IMR-90 (cell line): ENCODE data around the gene CDS2. TPM values are rescaled to one million over a fixed set of nuclear protein-coding genes. Genes with fewer than 3 reads are reported as not detected.

Source experiments
- ATAC-seq: fragments of 200-7000 bp; cut with Tn5 transposase; 2 replicates; pipeline ENCODE4 v1.9.1; 2020; ENCODE audit warnings: low read depth, mild to moderate bottlenecking, moderate library complexity
- BruUV-seq: library from RNA; stranded (reverse); fragments of 400-500 nt; replicated peaks from 2 replicates; lab custom pipeline; 2021; lab: Mats Ljungman, UMichigan
- CTCF ChIA-PET: fragments of 300-600 bp; formaldehyde crosslinking; extraction: SDS; loops from one replicate; lab custom pipeline; 2021; ENCODE audit warnings: antibody characterized with exemption; lab: Yijun Ruan, JAX
- POLR2A ChIA-PET: fragments of 300-600 bp; sonication (Branson Sonifier 250); formaldehyde crosslinking; loops from one replicate; lab custom pipeline; 2022; ENCODE audit warnings: antibody characterized with exemption; ENCODE audit not compliant: unreplicated experiment; lab: Charles Lee
- DNase-seq: peaks from one replicate; pipeline ENCODE4 v3.0.0; 2013
- H2AFZ ChIP-seq: replicated peaks from 2 replicates; pipeline ENCODE3; 2013; ENCODE audit warnings: low read length, mild to moderate bottlenecking; ENCODE audit not compliant: poor library complexity
- H2AK5ac ChIP-seq: 2 replicates; pipeline ENCODE4 v1.6.1; 2013; ENCODE audit warnings: low read depth, low read length, inconsistent platforms
- H2AK9ac ChIP-seq: replicated peaks from 2 replicates; pipeline ENCODE3; 2013; ENCODE audit warnings: mild to moderate bottlenecking, low read depth, low read length, moderate library complexity; ENCODE audit not compliant: poor library complexity
- H2BK120ac ChIP-seq: 2 replicates; pipeline ENCODE4 v1.6.1; 2013; ENCODE audit warnings: low read depth, low read length, inconsistent platforms
- H2BK15ac ChIP-seq: 3 replicates; pipeline ENCODE4 v1.6.1; 2013; ENCODE audit warnings: low read depth, low read length, inconsistent platforms
- H2BK20ac ChIP-seq: 2 replicates; pipeline ENCODE4 v1.6.1; 2013; ENCODE audit warnings: low read depth, mild to moderate bottlenecking, inconsistent platforms, low read length, moderate library complexity
- H2BK5ac ChIP-seq: 2 replicates; pipeline ENCODE4 v1.6.1; 2013; ENCODE audit warnings: mild to moderate bottlenecking, low read depth, low read length, inconsistent platforms; ENCODE audit not compliant: poor library complexity, severe bottlenecking
- H3K14ac ChIP-seq: replicated peaks from 2 replicates; pipeline ENCODE4 v1.6.1; 2013; ENCODE audit warnings: low read depth, low read length, inconsistent platforms
- H3K18ac ChIP-seq: 2 replicates; pipeline ENCODE4 v1.6.1; 2013; ENCODE audit warnings: low read depth, low read length, control low read depth
- H3K23ac ChIP-seq: 2 replicates; pipeline ENCODE4 v1.6.1; 2013; ENCODE audit warnings: low read depth, low read length, inconsistent platforms
- H3K27ac ChIP-seq: 2 replicates; pipeline ENCODE4 v1.5.1; 2013; ENCODE audit warnings: mild to moderate bottlenecking, control low read depth, low read length; ENCODE audit not compliant: insufficient read depth
- H3K27me3 ChIP-seq: 2 replicates; pipeline ENCODE4 v1.6.1; 2013; ENCODE audit warnings: low read length; ENCODE audit not compliant: control insufficient read depth, insufficient read depth
- H3K36me3 ChIP-seq: 2 replicates; pipeline ENCODE4 v1.6.1; 2013; ENCODE audit warnings: low read length, mixed read lengths; ENCODE audit not compliant: control insufficient read depth, insufficient read depth
- H3K4ac ChIP-seq: 2 replicates; pipeline ENCODE4 v1.6.1; 2013; ENCODE audit warnings: low read depth, low read length, inconsistent platforms
- H3K4me1 ChIP-seq: 2 replicates; pipeline ENCODE4 v1.6.1; 2013; ENCODE audit warnings: low read length, mixed read lengths; ENCODE audit not compliant: control insufficient read depth, insufficient read depth
- H3K4me2 ChIP-seq: 2 replicates; pipeline ENCODE4 v1.6.1; 2013; ENCODE audit warnings: low read depth, mild to moderate bottlenecking, control low read depth, low read length, moderate library complexity
- H3K4me3 ChIP-seq: 2 replicates; pipeline ENCODE4 v1.5.1; 2013; ENCODE audit warnings: low read depth, mild to moderate bottlenecking, control low read depth, low read length, moderate library complexity; ENCODE audit not compliant: insufficient read depth
- H3K56ac ChIP-seq: 2 replicates; pipeline ENCODE4 v1.6.1; 2013; ENCODE audit warnings: low read length, inconsistent platforms; ENCODE audit not compliant: insufficient read depth; ENCODE audit errors: extremely low read depth
- H3K79me1 ChIP-seq, 2 experiments: 2 replicates each; pipeline ENCODE4 v1.6.1; 2013; ENCODE audit warnings: low read length in 2 of 2, inconsistent platforms in 1 of 2, low read depth in 1 of 2
- H3K9ac ChIP-seq: 2 replicates; pipeline ENCODE4 v1.6.1; 2013; ENCODE audit warnings: low read depth, low read length, control low read depth
- H3K9me1 ChIP-seq: 2 replicates; pipeline ENCODE4 v1.6.1; 2013; ENCODE audit warnings: low read length, inconsistent platforms; ENCODE audit not compliant: insufficient read depth
- H3K9me3 ChIP-seq: 2 replicates; pipeline ENCODE4 v1.6.1; 2013; ENCODE audit warnings: low read length; ENCODE audit not compliant: control insufficient read depth, insufficient read depth
- H4K20me1 ChIP-seq: 2 replicates; pipeline ENCODE4 v1.6.1; 2013; ENCODE audit warnings: low read length, inconsistent platforms; ENCODE audit not compliant: insufficient read depth
- H4K5ac ChIP-seq: 2 replicates; pipeline ENCODE4 v1.6.1; 2013; ENCODE audit warnings: mild to moderate bottlenecking, low read depth, low read length, control low read depth
- H4K8ac ChIP-seq, 2 experiments: 2 replicates each; pipeline ENCODE4 v1.6.1; 2013; ENCODE audit warnings: low read depth in 2 of 2, low read length in 2 of 2, control low read depth in 1 of 2, inconsistent platforms in 1 of 2
- H4K91ac ChIP-seq: 2 replicates; pipeline ENCODE4 v1.6.1; 2013; ENCODE audit warnings: low read depth, low read length, inconsistent platforms; ENCODE audit not compliant: insufficient read depth
- CEBPB ChIP-seq: IDR thresholded peaks from 2 replicates; pipeline ENCODE4 v1.6.1; 2012; ENCODE audit warnings: low read depth, low read length, improper control_type of control experiment
- RFX5 ChIP-seq: IDR thresholded peaks from 2 replicates; pipeline ENCODE4 v1.8.0; 2012; ENCODE audit warnings: low read depth, mild to moderate bottlenecking, low read length, moderate library complexity
- WGBS, 2 experiments: methylation state at CpG; one replicate each; pipeline versions ENCODE4 v1.1.5 to v1.1.7; 2013; ENCODE audit warnings: missing lambda C conversion rate in 2 of 2; ENCODE audit not compliant: insufficient read length in 1 of 2; ENCODE audit errors: extremely low coverage in 2 of 2; 5-methylcytosine and 5-hydroxymethylcytosine counted together
- dilution Hi-C: fragments of 300-500 bp; cut with HindIII; formaldehyde crosslinking; loops from one replicate; pipeline ENCODE4 v1.14.3; 2018; ENCODE audit warnings: low sequenced_read_pairs; ENCODE audit not compliant: unreplicated experiment
- in situ Hi-C: fragments of 300-500 bp; cut with MboI; formaldehyde crosslinking; loops from 3 replicates; pipeline ENCODE4 v1.14.3; 2019; ENCODE audit warnings: low sequenced_read_pairs, inconsistent platforms, mixed read lengths
- intact Hi-C: fragments of 100-400 bp; cut with micrococcal nuclease; formaldehyde crosslinking; loops from 2 replicates; pipeline ENCODE4 v1.10.0; 2022
- polyA plus RNA-seq, 3 experiments: library from polyadenylated mRNA; depleted of rRNA; stranded (reverse); fragments of >200 nt; gene quantifications; 2 replicates each; pipeline ENCODE4 v1.2.3, GENCODE V29; 2012; ENCODE audit warnings: low replicate concordance in 1 of 3
- total RNA-seq: library from RNA; depleted of rRNA; stranded (reverse); fragments of >200 nt; gene quantifications from 2 replicates; pipeline ENCODE4 v1.2.3, GENCODE V29; 2012

The CDS2 gene
- total and polyA plus RNA-seq, 2 of the 4 experiments (the other 2 are of a cell fraction) = 17.0 to 47.1 TPM

GRCh38 chr20:5173751-5174150, 46.9 kb downstream of the CDS2 start:
- DNase-seq = no peak
- Histone ChIP-seq H3K23ac (no peak overlapping the region), H3K36me3 (peaks cover 20% of the 10 kb centered on the region), H3K9me3 (no peaks in the 10 kb centered on the region), H4K5ac (no peak overlapping the region), H3K56ac (no peak overlapping the region), H3K4me3 (no peak overlapping the region), H3K79me1 (peaks cover 46 to 77% of the 10 kb centered on the region in 2 experiments), H3K4ac (no peak overlapping the region), H2AFZ (no peak overlapping the region), H3K18ac (no peak overlapping the region), H2BK120ac (no peak overlapping the region), H4K8ac (no peak overlapping the region), H3K9ac (no peak overlapping the region), H3K4me1 (peaks cover 9% of the 10 kb centered on the region), H3K9me1 (peaks cover 30% of the 10 kb centered on the region), H3K27me3 (no peaks in the 10 kb centered on the region), H2BK5ac (no peak overlapping the region), H4K20me1 (peaks cover 35% of the 10 kb centered on the region), H2BK20ac (no peak overlapping the region), H3K27ac (no peak overlapping the region), H2AK9ac (no peak overlapping the region), H3K4me2 (no peak overlapping the region), H2AK5ac (no peak overlapping the region), H4K91ac (no peak overlapping the region), H2BK15ac (no peak overlapping the region), H3K14ac (no peak overlapping the region)
- dilution Hi-C loops (no loop called here), in situ Hi-C loops (no loop called here), intact Hi-C loops (no loop called here)
- TF ChIP-seq RFX5 (no peak), CEBPB (no peak)
- ATAC-seq = no peak
- ChIA-PET POLR2A (no interaction called here), CTCF (interaction anchor here (1.1 to 1.3 kb wide), 2 partner anchors 18 to 47 kb away, joined by 5 to 8 read pairs; partner anchors contain the start of gene CDS2)
- 92% methylated on average over 2 of the region's 4 CpGs; no CpG with 5 or more reads in 1 of the 2 experiments for WGBS, 2 experiments
- BruUV-seq = no TSS peak
